ENCODE data around the gene CLHC1. TPM values are rescaled to one million over a fixed set of nuclear protein-coding genes. Genes with fewer than 3 reads are reported as not detected.
A peak's percentile ranks its signal among the peaks of the same experiment; 100 is the strongest.
"Not testable (repeated sequence)": the region's sequence is repeated elsewhere in the genome, so short reads cannot be mapped to it uniquely, and the experiment has no call there.

Gene CLHC1
- total RNA-seq: 1 to 10 TPM; 4.6 to 9.5 TPM

DNA sequence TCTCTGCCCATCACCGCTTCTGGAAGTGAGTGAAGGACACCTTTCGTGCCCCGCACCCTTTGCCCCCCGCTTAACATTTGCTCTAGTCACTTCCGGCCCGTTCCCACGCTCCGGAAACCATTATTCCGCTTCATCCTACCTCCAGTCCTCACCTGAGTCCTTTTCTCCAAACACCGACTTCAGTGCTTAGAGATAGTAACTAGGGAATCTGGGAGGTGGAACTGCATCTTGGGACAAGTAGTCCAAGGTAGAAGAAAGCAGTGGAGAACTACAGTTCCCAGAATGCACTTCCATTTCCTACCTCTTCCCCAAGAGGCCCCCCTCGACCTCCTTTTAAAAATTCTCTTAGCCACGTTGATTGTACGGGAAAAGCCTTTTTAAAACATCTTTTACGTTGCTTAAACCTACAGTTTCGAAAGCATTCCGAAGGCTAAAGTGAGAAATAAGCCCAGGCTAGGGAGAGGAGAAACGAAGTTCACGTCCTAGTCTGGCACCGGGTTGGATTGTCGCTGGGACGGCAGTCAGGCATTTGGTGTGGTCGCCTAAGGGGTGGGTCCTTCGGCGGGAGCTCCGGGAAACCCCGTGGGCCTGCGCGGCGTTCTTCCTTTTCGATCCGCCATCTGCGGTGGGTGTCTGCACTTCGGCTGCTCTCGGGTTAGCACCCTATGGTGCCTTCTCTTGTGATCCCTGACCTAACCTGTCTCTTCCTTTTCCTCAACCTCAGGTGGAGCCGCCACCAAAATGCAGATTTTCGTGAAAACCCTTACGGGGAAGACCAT, at the start of gene CLHC1, which contains the start of gene RPS27A:
Gene CLHC1 (minus strand): TSS at position 210 of the 779 bp plus-strand sequence. CDS start 9,882 bp downstream, outside the sequence.
Gene RPS27A (plus strand): TSS at position 605 of the 779 bp plus-strand sequence. CDS start 137 bp downstream, at position 742.
- peak; percentile 89 for DNase-seq (ENCODE audit: low spot score)
- H3K4me3 ChIP-seq: peak within 1 kb of the TSS; percentile 82 to 85
- peaks cover 0 to 44% of the 10 kb centered on the region in 2 donors for H3K4me1 ChIP-seq
- H3K9me3 ChIP-seq: no peaks in the 10 kb centered on the region
- TF ChIP-seq, protein P1, sequence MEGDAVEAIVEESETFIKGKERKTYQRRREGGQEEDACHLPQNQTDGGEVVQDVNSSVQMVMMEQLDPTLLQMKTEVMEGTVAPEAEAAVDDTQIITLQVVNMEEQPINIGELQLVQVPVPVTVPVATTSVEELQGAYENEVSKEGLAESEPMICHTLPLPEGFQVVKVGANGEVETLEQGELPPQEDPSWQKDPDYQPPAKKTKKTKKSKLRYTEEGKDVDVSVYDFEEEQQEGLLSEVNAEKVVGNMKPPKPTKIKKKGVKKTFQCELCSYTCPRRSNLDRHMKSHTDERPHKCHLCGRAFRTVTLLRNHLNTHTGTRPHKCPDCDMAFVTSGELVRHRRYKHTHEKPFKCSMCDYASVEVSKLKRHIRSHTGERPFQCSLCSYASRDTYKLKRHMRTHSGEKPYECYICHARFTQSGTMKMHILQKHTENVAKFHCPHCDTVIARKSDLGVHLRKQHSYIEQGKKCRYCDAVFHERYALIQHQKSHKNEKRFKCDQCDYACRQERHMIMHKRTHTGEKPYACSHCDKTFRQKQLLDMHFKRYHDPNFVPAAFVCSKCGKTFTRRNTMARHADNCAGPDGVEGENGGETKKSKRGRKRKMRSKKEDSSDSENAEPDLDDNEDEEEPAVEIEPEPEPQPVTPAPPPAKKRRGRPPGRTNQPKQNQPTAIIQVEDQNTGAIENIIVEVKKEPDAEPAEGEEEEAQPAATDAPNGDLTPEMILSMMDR (IDR thresholded peaks at IDR 0.05): no peak
- H3K27ac ChIP-seq: peak within 1 kb of the TSS; percentile 91 to 93
- peaks cover 34% of the 10 kb centered on the region for H3K36me3 ChIP-seq
- no peaks in the 10 kb centered on the region for H3K27me3 ChIP-seq

DNA sequence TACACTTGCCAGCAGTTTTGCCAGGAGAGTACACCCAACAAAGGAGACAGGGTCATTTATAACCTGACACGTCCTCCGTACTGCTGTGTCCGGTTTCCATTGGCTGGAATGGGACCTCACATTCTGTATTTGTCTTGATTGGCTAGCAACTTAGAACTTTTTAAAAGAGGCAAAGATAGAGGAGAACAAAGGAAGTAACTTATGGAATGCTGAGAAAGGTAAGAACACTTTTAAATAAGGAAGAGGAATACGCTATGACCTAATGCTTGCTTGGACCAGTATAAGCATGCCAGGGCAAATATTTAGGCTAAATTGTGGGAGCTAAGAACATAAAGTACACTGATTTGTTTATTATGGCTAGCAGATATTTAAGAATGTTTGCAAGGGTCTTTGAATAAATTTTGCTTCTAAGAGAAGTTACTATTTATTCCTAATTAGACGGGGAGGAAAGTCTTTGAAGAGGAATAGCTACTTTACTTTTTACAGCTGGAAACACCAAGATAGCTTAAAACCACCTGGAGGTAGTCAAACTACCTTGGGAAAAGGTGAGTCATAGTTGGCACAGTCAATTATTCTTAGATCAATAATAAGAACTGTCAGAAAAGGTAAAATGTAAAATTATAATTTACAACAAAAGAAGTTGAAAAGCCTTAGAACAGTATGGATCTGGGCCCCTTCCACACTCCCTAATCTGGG, 48.9 kb upstream of the CLHC1 start:
- H3K36me3 ChIP-seq; H3K4me3 ChIP-seq; H3K9me3 ChIP-seq; H3K27ac ChIP-seq; H3K27me3 ChIP-seq; DNase-seq (ENCODE audit: low spot score): not testable (repeated sequence)
- peaks cover 0 to 16% of the 10 kb centered on the region in 2 donors for H3K4me1 ChIP-seq

DNA sequence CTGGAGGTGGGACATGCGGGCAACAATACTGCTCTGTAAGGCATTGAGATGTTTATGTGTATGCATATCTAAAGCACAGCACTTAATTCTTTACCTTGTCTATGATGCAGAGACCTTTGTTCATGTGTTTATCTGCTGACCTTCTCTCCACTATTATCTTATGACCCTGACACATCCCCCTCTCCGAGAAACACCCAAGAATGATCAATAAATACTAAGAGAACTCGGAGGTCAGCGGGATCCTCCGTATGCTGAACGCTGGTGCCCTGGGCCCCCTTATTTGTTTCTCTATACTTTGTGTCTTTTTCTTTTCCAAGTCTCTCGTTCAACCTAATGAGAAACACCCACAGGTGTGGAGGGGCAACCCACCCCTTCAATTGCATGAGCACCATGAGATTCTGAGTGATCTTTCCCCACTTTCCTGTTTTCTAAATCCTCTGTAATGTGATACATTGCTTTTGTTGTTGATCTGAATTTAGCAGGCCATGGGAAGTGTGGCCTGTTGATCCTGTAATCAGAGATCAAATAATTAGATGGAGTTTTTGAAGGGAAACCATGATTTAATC, 47.8 kb upstream of the CLHC1 start:
- H3K9me3 ChIP-seq; H3K27me3 ChIP-seq; H3K4me3 ChIP-seq; DNase-seq (ENCODE audit: low spot score); H3K36me3 ChIP-seq; H3K27ac ChIP-seq: not testable (repeated sequence)
- peaks cover 0 to 16% of the 10 kb centered on the region in 2 donors for H3K4me1 ChIP-seq

DNA sequence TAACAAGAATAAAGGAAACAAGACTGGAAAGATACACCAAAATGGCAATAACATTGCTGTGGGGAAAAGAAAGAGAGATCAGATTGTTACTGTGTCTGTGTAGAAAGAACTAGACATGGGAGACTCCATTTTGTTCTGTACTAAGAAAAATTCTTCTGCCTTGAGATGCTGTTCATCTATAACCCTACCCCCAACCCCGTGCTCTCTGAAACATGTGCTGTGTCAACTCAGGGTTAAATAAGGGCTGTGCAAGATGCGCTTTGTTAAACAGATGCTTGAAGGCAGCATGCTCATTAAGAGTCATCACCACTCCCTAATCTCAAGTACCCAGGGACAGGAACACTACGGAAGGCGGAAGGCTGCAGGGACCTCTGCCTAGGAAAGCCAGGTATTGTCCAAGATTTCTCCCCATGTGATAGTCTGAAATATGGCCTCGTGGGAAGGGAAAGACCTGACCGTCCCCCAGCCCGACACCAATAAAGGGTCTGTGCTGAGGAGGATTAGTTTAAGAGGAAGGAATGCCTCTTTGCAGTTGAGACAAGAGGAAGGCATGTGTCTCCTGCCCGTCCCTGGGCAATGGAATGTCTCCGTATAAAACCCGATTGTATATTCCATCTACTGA, 47.2 kb upstream of the CLHC1 start:
- not testable (repeated sequence) for DNase-seq (ENCODE audit: low spot score); H3K9me3 ChIP-seq; H3K27me3 ChIP-seq; H3K4me3 ChIP-seq; H3K27ac ChIP-seq; H3K36me3 ChIP-seq
- peaks cover 0 to 16% of the 10 kb centered on the region in 2 donors for H3K4me1 ChIP-seq

DNA sequence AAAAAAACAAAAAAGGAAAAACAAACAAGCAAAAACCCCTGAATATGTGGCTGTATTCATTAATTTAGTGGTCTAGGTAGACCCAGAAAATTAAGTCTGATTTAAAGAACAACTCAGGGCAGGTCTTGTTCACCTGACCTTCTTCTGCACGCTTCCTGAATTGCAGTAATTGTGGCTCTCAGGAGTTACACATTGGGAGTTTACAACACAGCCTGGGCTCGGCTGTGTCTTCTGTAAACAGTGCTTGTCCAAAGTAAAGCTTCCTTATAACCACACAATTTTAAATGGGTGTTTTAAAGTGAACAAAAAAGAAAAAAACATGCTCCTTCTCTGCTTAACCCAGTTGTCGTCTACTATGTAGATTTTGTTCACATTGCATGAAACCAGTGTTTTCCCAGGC, 45.2 kb upstream of the CLHC1 start:
- no peak overlapping the region for H3K4me3 ChIP-seq
- H3K9me3 ChIP-seq: no peaks in the 10 kb centered on the region
- H3K4me1 ChIP-seq: peaks cover 0 to 4% of the 10 kb centered on the region in 2 donors
- TF ChIP-seq, protein P1 (IDR thresholded peaks at IDR 0.05): no peak
- H3K27me3 ChIP-seq: no peaks in the 10 kb centered on the region
- H3K36me3 ChIP-seq: no peaks in the 10 kb centered on the region
- DNase-seq (ENCODE audit: low spot score): no peak
- H3K27ac ChIP-seq: no peak overlapping the region

DNA sequence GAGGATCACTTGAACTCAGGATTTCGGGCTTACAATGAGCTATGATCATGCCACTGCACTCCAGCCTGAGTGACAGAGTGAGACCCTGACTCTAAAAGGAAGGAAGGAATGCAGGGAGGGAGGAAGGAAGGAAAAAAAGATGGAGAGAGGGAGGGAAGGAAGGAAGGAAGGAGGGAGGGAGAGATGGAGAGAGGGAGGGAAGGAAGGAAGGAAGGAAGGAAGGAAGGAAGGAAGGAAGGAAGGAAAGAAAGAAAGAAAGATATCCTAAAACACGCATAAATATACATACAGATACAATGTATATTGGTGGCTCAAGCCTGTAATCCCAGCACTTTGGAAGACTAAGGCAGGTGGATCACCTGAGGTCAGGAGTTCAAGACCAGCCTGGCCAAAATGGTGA, 42.3 kb upstream of the CLHC1 start:
- not testable (repeated sequence) for H3K4me3 ChIP-seq; H3K4me1 ChIP-seq; H3K27me3 ChIP-seq; H3K36me3 ChIP-seq; H3K27ac ChIP-seq; DNase-seq (ENCODE audit: low spot score); H3K9me3 ChIP-seq

DNA sequence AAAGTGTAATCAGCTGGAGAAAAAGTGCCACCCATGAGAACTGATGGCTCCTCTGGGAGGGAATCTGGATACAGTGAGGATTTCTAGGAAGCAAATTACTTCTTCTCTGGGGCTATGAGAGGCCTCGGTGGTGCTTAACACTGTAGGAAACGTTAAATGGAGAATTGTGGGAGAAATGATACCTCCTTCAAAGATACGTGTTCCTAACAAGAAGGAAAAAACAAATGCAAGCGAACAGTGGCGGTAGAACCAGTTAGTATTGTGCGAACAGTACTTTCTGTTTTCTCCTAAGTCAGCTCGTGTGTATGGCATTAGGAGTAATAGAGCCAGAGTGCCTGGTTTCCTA, 37.5 kb upstream of the CLHC1 start:
- DNase-seq (ENCODE audit: low spot score): no peak
- Histone ChIP-seq H3K4me1 (peaks cover 0 to 19% of the 10 kb centered on the region in 2 donors), H3K4me3 (peak overlapping the region; percentile 73 to 75), H3K27me3 (no peaks in the 10 kb centered on the region), H3K9me3 (no peaks in the 10 kb centered on the region), H3K36me3 (peaks cover 26% of the 10 kb centered on the region), H3K27ac (peak overlapping the region; percentile 85 to 92)
- TF ChIP-seq, protein P1 (IDR thresholded peaks at IDR 0.05): no peak

Data from right atrium auricular region (tissue), 2 donors.